Tibial nerve (tissue), 4 donors: Measurements from ENCODE around the gene REPS1. TPM values are rescaled to one million over a fixed set of nuclear protein-coding genes. Genes with fewer than 3 reads are reported as not detected.
A peak's percentile ranks its signal among the peaks of the same experiment; 100 is the strongest.
"Not testable (repeated sequence)": the region's sequence is repeated elsewhere in the genome, so short reads cannot be mapped to it uniquely, and the experiment has no call there.

Experiments
- DNase-seq, 2 donors: peaks; one replicate each; pipeline ENCODE4 v3.0.0-alpha.2; 2019; ENCODE audit warnings: low spot score in 2 of 2
- H3K27ac ChIP-seq, 4 donors: fragments of 200-600 bp; sonication (generic) in 3 of 4; one replicate each; pipeline ENCODE4 v1.5.1; 2017 to 2019; ENCODE audit warnings: mild to moderate bottlenecking in 1 of 4
- H3K27me3 ChIP-seq, 2 donors: fragments of 200-600 bp; sonication (generic) in 1 of 2; one replicate each; pipeline versions ENCODE4 v1.5.1 to v1.6.0; 2017 to 2019
- H3K36me3 ChIP-seq, 3 donors: fragments of 200-600 bp; sonication (generic); one replicate each; pipeline ENCODE4 v1.5.1; 2018 to 2019
- H3K4me1 ChIP-seq, 4 donors: fragments of 200-600 bp; sonication (generic) in 3 of 4; one replicate each; pipeline ENCODE4 v1.5.1; 2017 to 2019
- H3K4me3 ChIP-seq, 4 donors: fragments of 200-600 bp; sonication (generic) in 3 of 4; one replicate each; pipeline ENCODE4 v1.5.1; 2017 to 2019; ENCODE audit warnings: mild to moderate bottlenecking in 1 of 4, moderate library complexity in 1 of 4
- H3K9me3 ChIP-seq, 4 donors: fragments of 200-600 bp; sonication (generic) in 3 of 4; one replicate each; pipeline ENCODE4 v1.5.1; 2017 to 2019
- CTCF ChIP-seq, 5 experiments: fragments of 200-600 bp in 3 of 5; fragments of 450-650 bp in 2 of 5; sonication (generic) in 3 of 5; IDR thresholded peaks; one replicate each; pipeline ENCODE4 v1.5.1; 2016 to 2019; ENCODE audit warnings: antibody characterized with exemption in 5 of 5, mild to moderate bottlenecking in 3 of 5, moderate library complexity in 2 of 5
- EP300 ChIP-seq, 2 donors: sonication (generic); formaldehyde crosslinking; IDR thresholded peaks; one replicate each; pipeline ENCODE4 v1.6.1; 2017; ENCODE audit warnings: antibody characterized with exemption in 2 of 2, mild to moderate bottlenecking in 1 of 2
- POLR2A ChIP-seq, 2 donors: fragments of 450-650 bp; IDR thresholded peaks; one replicate each; pipeline ENCODE4 v1.6.1; 2017; ENCODE audit warnings: antibody characterized with exemption in 2 of 2, mild to moderate bottlenecking in 2 of 2, moderate library complexity in 2 of 2
- WGBS, 2 donors: methylation state at CpG; one replicate each; pipeline ENCODE4 v1.1.5; 2018; 5-methylcytosine and 5-hydroxymethylcytosine counted together
- total RNA-seq, 4 donors: library from RNA; depleted of rRNA; stranded (reverse); fragments of >200 nt; gene quantifications; one replicate each; pipeline ENCODE4 v1.1.0, GENCODE V29; 2016

REPS1 gene
- total RNA-seq, 4 donors from 2014 or later = 31.0 to 66.0 (median 50.6) TPM

GRCh38 chr6:139028658-139029469, 40.8 kb upstream of the REPS1 start, which contains the start of gene ABRACL:
Gene ABRACL, plus strand, starts transcription at chr6:139028745. Its CDS starts 5,416 bp downstream, at chr6:139034161.
- H3K27me3 ChIP-seq = no peaks in the 10 kb centered on the region
- peak within 1 kb of the TSS; percentile 47 to 84 (median 70) for H3K4me3 ChIP-seq
- peak in 1 of 2 donors; percentile 25 for DNase-seq
- H3K9me3 ChIP-seq = no peaks in the 10 kb centered on the region
- peak in 1 of 2 donors; percentile 12 for TF ChIP-seq POLR2A (IDR thresholded peaks at IDR 0.05)
- no peak for TF ChIP-seq CTCF (IDR thresholded peaks at IDR 0.05)
- peak in 1 of 2 donors; percentile 5 for TF ChIP-seq EP300 (IDR thresholded peaks at IDR 0.05)
- H3K27ac ChIP-seq = peak within 1 kb of the TSS in 3 of 4 donors; percentile 72 to 85 (median 73)
- WGBS, 2 donors = 0% methylated on average over 36 to 54 of the region's 77 CpGs
- peaks cover 0 to 23% (median 12%) of the 10 kb centered on the region in 4 donors for H3K4me1 ChIP-seq
- no peaks in the 10 kb centered on the region for H3K36me3 ChIP-seq

- peak overlapping the region; percentile 47 to 84 (median 70) for H3K4me3 ChIP-seq
- no peaks in the 10 kb centered on the region for H3K9me3 ChIP-seq
- DNase-seq = no peak
- H3K4me1 ChIP-seq = peaks cover 0 to 23% (median 12%) of the 10 kb centered on the region in 4 donors
- peak overlapping the region in 3 of 4 donors; percentile 72 to 85 (median 73) for H3K27ac ChIP-seq
- no peak for TF ChIP-seq POLR2A (IDR thresholded peaks at IDR 0.05)
- H3K27me3 ChIP-seq = no peaks in the 10 kb centered on the region
- WGBS, 2 donors = 1% methylated on average over 14 of the region's 14 CpGs
- H3K36me3 ChIP-seq = no peaks in the 10 kb centered on the region
Measured at GRCh38 chr6:139028215-139028657, 40.2 kb upstream of the REPS1 start.

GRCh38 chr6:139027620-139028182, 39.6 kb upstream of the REPS1 start:
- Histone ChIP-seq H3K36me3 (no peaks in the 10 kb centered on the region), H3K9me3 (no peaks in the 10 kb centered on the region), H3K27ac (peak overlapping the region in 1 of 4 donors; percentile 85), H3K27me3 (no peaks in the 10 kb centered on the region), H3K4me3 (peak overlapping the region in 3 of 4 donors; percentile 7 to 84 (median 73)), H3K4me1 (peaks cover 0 to 23% (median 12%) of the 10 kb centered on the region in 4 donors)
- DNase-seq = no peak
- 35 to 39% methylated on average over 10 of the region's 10 CpGs for WGBS, 2 donors
- TF ChIP-seq POLR2A (IDR thresholded peaks at IDR 0.05) = no peak
- no peak for TF ChIP-seq CTCF (IDR thresholded peaks at IDR 0.05)
- TF ChIP-seq EP300 (IDR thresholded peaks at IDR 0.05) = no peak

GRCh38 chr6:139025416-139025815, 37.4 kb upstream of the REPS1 start:
- not testable (repeated sequence) for H3K4me3 ChIP-seq, H3K27me3 ChIP-seq, DNase-seq, H3K9me3 ChIP-seq, H3K36me3 ChIP-seq, H3K27ac ChIP-seq
- 89 to 95% methylated on average over 3 of the region's 3 CpGs for WGBS, 2 donors
- H3K4me1 ChIP-seq = peaks cover 0 to 17% (median 9%) of the 10 kb centered on the region in 4 donors

GRCh38 chr6:139020689-139021088, 32.6 kb upstream of the REPS1 start:
- TF ChIP-seq EP300 (IDR thresholded peaks at IDR 0.05) (no peak), POLR2A (IDR thresholded peaks at IDR 0.05) (no peak), CTCF (IDR thresholded peaks at IDR 0.05) (no peak)
- Histone ChIP-seq H3K9me3 (no peaks in the 10 kb centered on the region), H3K27me3 (no peaks in the 10 kb centered on the region), H3K36me3 (no peaks in the 10 kb centered on the region), H3K27ac (no peak overlapping the region), H3K4me1 (peaks cover 0 to 15% (median 0%) of the 10 kb centered on the region in 4 donors), H3K4me3 (no peak overlapping the region)
- 91 to 97% methylated on average over 3 of the region's 3 CpGs for WGBS, 2 donors
- DNase-seq = no peak

- Histone ChIP-seq H3K27me3 (no peaks in the 10 kb centered on the region), H3K9me3 (no peaks in the 10 kb centered on the region), H3K4me1 (peaks cover 0 to 15% (median 0%) of the 10 kb centered on the region in 4 donors), H3K27ac (no peak overlapping the region), H3K4me3 (no peak overlapping the region), H3K36me3 (no peaks in the 10 kb centered on the region)
- 96 to 97% methylated on average over 2 of the region's 2 CpGs for WGBS, 2 donors
- TF ChIP-seq CTCF (IDR thresholded peaks at IDR 0.05) = no peak
- TF ChIP-seq EP300 (IDR thresholded peaks at IDR 0.05) = no peak
- no peak for TF ChIP-seq POLR2A (IDR thresholded peaks at IDR 0.05)
- no peak for DNase-seq
Measured at GRCh38 chr6:139019722-139020121, 31.7 kb upstream of the REPS1 start.
